Type B pancreatic cell (in vitro differentiated cells): ENCODE results near the gene HOXB8. TPM values are rescaled to one million over a fixed set of nuclear protein-coding genes. Genes with fewer than 3 reads are reported as not detected.

Experiments
- DNase-seq: peaks from one replicate; pipeline ENCODE4 v3.0.0; 2021; ENCODE audit warnings: mixed read lengths; ENCODE audit not compliant: unreplicated experiment; ENCODE audit errors: extremely low spot score
- H3K27ac Mint-ChIP-seq: 2 replicates; pipeline ENCODE4 v1.8.0; 2021; ENCODE audit warnings: mild to moderate bottlenecking, mixed read lengths
- H3K27me3 Mint-ChIP-seq: 2 replicates; pipeline ENCODE4 v1.8.0; 2021; ENCODE audit warnings: mixed read lengths
- H3K36me3 Mint-ChIP-seq: 2 replicates; pipeline ENCODE4 v1.8.0; 2021; ENCODE audit warnings: mixed read lengths
- H3K4me1 Mint-ChIP-seq: one replicate; pipeline ENCODE4 v1.8.0; 2021; ENCODE audit warnings: mixed read lengths; ENCODE audit not compliant: unreplicated experiment
- H3K4me3 Mint-ChIP-seq: 2 replicates; pipeline ENCODE4 v1.8.0; 2021; ENCODE audit warnings: mild to moderate bottlenecking, mixed read lengths
- H3K9me3 Mint-ChIP-seq: 2 replicates; pipeline ENCODE4 v1.8.0; 2021; ENCODE audit warnings: mixed read lengths
- total RNA-seq: library from RNA; stranded (reverse); gene quantifications from 2 replicates; pipeline ENCODE4 v1.2.1, GENCODE V29; 2021; ENCODE audit warnings: low replicate concordance
- TF ChIP-seq, protein P1 (sequence below): fragments of 200-600 bp; sonication (generic); conservative IDR thresholded peaks from 2 replicates; pipeline ENCODE4 v1.5.0; 2021; ENCODE audit warnings: antibody characterized with exemption, mild to moderate bottlenecking

Gene HOXB8
- total RNA-seq, 1 donor from 2014 or later: 16.0 TPM

DNA sequence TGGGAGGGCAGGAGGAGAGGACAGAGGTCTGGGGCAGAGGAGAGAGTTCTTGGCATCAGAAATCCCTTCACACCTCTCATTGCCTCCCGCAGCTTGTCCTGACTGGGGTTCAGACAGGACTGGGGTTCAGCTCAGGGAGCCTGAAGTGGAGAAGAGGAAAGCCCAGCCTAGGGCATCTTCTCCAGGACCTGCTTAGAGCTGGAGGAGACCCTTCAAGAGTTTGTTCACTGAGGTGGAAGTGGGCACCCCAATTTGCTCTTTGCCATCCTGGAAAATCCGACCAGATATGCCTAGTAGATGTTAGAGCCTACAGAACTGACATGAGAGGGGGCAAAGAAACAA, 27.0 kb downstream of the HOXB8 start:
- TF ChIP-seq, protein P1, sequence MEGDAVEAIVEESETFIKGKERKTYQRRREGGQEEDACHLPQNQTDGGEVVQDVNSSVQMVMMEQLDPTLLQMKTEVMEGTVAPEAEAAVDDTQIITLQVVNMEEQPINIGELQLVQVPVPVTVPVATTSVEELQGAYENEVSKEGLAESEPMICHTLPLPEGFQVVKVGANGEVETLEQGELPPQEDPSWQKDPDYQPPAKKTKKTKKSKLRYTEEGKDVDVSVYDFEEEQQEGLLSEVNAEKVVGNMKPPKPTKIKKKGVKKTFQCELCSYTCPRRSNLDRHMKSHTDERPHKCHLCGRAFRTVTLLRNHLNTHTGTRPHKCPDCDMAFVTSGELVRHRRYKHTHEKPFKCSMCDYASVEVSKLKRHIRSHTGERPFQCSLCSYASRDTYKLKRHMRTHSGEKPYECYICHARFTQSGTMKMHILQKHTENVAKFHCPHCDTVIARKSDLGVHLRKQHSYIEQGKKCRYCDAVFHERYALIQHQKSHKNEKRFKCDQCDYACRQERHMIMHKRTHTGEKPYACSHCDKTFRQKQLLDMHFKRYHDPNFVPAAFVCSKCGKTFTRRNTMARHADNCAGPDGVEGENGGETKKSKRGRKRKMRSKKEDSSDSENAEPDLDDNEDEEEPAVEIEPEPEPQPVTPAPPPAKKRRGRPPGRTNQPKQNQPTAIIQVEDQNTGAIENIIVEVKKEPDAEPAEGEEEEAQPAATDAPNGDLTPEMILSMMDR: no peak
- peak overlapping the region; percentile 97 for H3K27ac Mint-ChIP-seq
- H3K27me3 Mint-ChIP-seq: peaks cover 97% of the 10 kb centered on the region
- H3K9me3 Mint-ChIP-seq: no peaks in the 10 kb centered on the region
- peaks cover 56% of the 10 kb centered on the region for H3K4me1 Mint-ChIP-seq
- no peak for DNase-seq
- peak overlapping the region; percentile 91 for H3K4me3 Mint-ChIP-seq
- H3K36me3 Mint-ChIP-seq: peaks cover 49% of the 10 kb centered on the region

DNA sequence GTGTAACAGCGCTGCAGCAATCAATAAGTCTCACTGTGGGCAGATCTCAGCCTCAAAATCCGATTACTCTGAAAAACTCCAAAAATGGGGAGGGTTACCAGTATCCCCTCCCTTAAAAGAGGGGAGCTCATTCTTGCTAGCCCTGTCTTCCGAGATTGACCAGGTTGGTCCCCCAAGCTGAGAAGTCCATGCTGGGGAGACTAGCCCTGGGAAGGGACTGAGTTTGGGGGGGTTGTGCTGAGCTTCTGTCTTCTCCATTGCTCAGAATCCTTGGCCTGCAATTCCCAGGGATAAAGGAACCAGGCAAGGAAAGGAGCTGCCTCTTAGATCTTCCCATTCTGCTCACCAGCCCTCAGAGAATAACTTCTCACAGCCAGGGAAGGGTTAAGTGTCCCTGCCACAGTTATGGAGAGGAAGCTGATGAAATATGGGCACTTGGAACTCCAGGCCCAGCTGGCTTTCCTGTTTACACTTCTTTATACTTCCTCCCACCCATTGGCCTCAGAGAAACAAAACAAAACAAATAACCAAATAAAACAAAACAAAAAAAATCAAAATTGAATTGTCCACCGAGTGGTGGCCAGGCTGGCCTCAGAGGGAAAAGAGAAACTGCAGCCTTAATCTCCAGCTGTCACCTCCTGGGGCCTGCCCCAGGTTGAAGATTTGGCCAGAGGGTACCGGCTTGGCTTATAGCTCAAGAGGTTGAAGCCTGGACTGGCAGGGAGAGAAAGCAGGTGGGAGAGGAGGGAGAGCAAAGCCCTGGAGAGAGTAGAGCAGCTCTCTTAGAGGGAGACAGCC, 27.6 kb downstream of the HOXB8 start:
- peak overlapping the region; percentile 97 for H3K27ac Mint-ChIP-seq
- peaks cover 52% of the 10 kb centered on the region for H3K36me3 Mint-ChIP-seq
- peaks cover 62% of the 10 kb centered on the region for H3K4me1 Mint-ChIP-seq
- H3K27me3 Mint-ChIP-seq: peaks cover 97% of the 10 kb centered on the region
- TF ChIP-seq, protein P1: no peak
- peak overlapping the region; percentile 91 for H3K4me3 Mint-ChIP-seq
- no peaks in the 10 kb centered on the region for H3K9me3 Mint-ChIP-seq
- no peak for DNase-seq

DNA sequence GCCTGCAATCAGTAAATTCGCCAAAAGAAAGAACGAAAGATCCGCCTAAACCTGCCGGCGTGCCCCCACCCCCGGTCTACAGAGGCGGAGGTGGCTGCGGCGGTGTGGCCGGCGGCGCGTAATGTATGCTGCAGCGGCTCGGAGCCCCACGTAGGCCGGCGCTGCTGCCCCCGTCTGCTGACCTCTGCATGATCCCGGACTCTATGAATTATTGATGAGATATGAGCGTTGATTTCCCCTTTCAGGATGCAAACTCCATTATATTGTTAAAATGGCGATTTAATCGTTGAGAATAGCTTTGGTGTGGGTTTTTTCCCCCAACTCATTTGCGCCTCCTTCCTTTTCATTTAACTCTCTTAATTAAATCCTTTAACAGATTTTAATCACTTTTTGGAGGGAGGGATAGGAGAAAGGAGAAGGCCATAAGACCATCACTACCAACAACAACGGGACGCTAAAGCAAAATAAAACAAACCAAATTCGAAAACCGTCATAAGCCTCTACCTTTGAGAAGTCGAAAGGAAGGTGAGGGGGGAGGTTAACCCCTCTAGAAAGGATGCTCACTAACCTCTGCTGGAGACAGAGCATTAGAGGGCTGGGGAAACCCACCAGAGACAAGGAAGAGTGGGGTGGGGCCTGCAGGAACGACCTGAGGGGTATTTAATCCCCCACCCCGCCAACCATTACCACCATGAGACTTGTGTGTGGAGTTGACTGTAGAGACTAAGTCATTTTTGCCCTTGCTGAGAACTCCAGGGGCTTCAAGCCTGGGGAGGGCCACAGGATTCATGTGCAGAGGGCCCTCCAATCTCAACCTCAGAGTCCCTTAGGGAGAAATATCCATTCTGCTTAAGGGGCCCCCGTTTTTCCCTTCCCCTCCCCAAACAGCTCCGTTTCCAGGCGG, 28.5 kb downstream of the HOXB8 start:
- TF ChIP-seq, protein P1: no peak
- H3K36me3 Mint-ChIP-seq: peaks cover 53% of the 10 kb centered on the region
- DNase-seq: no peak
- H3K9me3 Mint-ChIP-seq: no peaks in the 10 kb centered on the region
- H3K4me1 Mint-ChIP-seq: peaks cover 63% of the 10 kb centered on the region
- peak overlapping the region; percentile 91 for H3K4me3 Mint-ChIP-seq
- H3K27me3 Mint-ChIP-seq: peaks cover 95% of the 10 kb centered on the region
- H3K27ac Mint-ChIP-seq: peak overlapping the region; percentile 97

DNA sequence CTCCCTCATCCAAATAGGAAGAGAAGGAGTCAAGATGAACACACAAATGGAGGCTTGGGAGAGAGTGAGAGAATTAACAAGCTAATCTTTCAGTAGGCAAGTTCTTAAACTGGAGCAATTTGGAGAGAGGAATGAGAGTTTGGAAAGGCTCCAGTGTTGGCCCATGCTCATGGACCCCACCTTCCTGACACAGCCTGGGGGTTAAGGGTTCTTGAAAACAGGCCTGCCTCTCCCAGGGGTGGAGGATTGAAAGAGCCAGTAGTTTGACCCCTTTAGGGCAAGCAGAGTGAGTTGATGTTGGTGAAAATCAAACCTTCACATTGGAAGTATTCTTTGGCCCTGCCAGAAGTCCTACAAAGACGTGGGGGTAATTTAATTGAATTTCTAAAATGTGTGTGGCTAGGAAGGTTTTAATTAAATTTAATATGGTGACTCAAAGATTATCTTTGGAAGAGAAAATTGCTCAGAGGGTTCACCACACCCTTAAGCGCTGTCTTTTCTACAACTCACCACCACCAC, 30.8 kb downstream of the HOXB8 start:
- Mint-ChIP-seq H3K27me3 (peaks cover 95% of the 10 kb centered on the region), H3K4me3 (peak overlapping the region; percentile 91), H3K9me3 (no peaks in the 10 kb centered on the region), H3K4me1 (peaks cover 53% of the 10 kb centered on the region), H3K27ac (peak overlapping the region; percentile 97), H3K36me3 (peaks cover 37% of the 10 kb centered on the region)
- TF ChIP-seq, protein P1: no peak
- no peak for DNase-seq

DNA sequence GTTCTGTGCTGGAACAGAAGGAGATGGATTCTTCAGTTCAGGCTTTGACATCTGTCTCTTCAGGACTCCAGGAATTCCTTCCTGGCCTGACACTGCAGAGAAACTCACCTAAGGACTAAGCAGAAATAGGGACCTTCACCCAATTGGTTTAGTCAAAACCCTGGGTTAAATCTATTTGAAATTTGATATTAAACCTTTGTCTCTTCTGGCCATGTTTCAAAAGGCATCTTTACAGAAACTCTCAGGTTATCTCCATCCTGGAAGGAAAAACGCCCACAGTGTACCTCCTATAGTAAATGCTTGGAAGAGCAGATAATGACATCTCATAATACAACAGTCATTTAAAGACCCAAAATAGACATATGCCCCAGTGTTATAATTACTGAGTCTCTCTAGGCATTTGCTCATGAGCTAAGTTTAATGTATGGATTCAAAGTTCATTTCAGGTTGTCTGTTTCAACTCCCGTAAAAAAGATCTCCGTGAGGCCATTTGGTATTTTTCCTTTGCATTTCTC, 31.3 kb downstream of the HOXB8 start:
- Mint-ChIP-seq H3K4me3 (peak overlapping the region; percentile 91), H3K36me3 (peaks cover 42% of the 10 kb centered on the region), H3K27ac (peak overlapping the region; percentile 97), H3K9me3 (no peaks in the 10 kb centered on the region), H3K4me1 (peaks cover 58% of the 10 kb centered on the region), H3K27me3 (peaks cover 95% of the 10 kb centered on the region)
- DNase-seq: no peak
- TF ChIP-seq, protein P1: no peak
